HG02852 (cell line): ENCODE results near the gene P2RX4.
"Not testable (repeated sequence)": the region's sequence is repeated elsewhere in the genome, so short reads cannot be mapped to it uniquely, and the experiment has no call there.

ENCODE experiments used
- ATAC-seq: cut with Tn5 transposase; IDR thresholded peaks from one replicate; pipeline ENCODE4 v1.9.1; 2021; ENCODE audit warnings: mild to moderate bottlenecking, moderate library complexity; ENCODE audit not compliant: unreplicated experiment

The P2RX4 gene

GRCh38 chr12:121209624-121210572 is at the start of gene P2RX4:
TSS of gene P2RX4 (plus strand) at chr12:121210129. CDS start at chr12:121210165, 36 bp downstream.
- peak; percentile 80 for ATAC-seq

- ATAC-seq = no peak
Observed at GRCh38 chr12:121162384-121162783, 47.5 kb upstream of the P2RX4 start.

- ATAC-seq = no peak
Observed at GRCh38 chr12:121162985-121163384, 46.9 kb upstream of the P2RX4 start.

- ATAC-seq = not testable (repeated sequence)
Observed at GRCh38 chr12:121164839-121165238, 45.1 kb upstream of the P2RX4 start.

- no peak for ATAC-seq
Observed at GRCh38 chr12:121165316-121165715, 44.6 kb upstream of the P2RX4 start.

- no peak for ATAC-seq
Observed at GRCh38 chr12:121166356-121166755, 43.6 kb upstream of the P2RX4 start.

GRCh38 chr12:121167232-121167820 is 42.6 kb upstream of the P2RX4 start:
- ATAC-seq = no peak

- no peak for ATAC-seq
Observed at GRCh38 chr12:121167951-121168350, 42.0 kb upstream of the P2RX4 start.

- ATAC-seq = no peak
Observed at GRCh38 chr12:121170151-121170550, 39.8 kb upstream of the P2RX4 start.

- no peak for ATAC-seq
Observed at GRCh38 chr12:121170611-121171260, 39.2 kb upstream of the P2RX4 start.

GRCh38 chr12:121172145-121172544 is 37.8 kb upstream of the P2RX4 start:
- no peak for ATAC-seq

GRCh38 chr12:121175383-121176119 is 34.4 kb upstream of the P2RX4 start:
- ATAC-seq = peak; percentile 44

GRCh38 chr12:121176826-121177529 is 33.0 kb upstream of the P2RX4 start:
- ATAC-seq = no peak

- ATAC-seq = no peak
Observed at GRCh38 chr12:121181181-121181580, 28.7 kb upstream of the P2RX4 start.

GRCh38 chr12:121182222-121182893 is 27.6 kb upstream of the P2RX4 start:
- ATAC-seq = no peak

GRCh38 chr12:121184425-121184824 is 25.5 kb upstream of the P2RX4 start:
- ATAC-seq = no peak

- no peak for ATAC-seq
Observed at GRCh38 chr12:121184984-121185889, 24.7 kb upstream of the P2RX4 start.

GRCh38 chr12:121186826-121187225 is 23.1 kb upstream of the P2RX4 start:
- no peak for ATAC-seq

- ATAC-seq = no peak
Observed at GRCh38 chr12:121187501-121187900, 22.4 kb upstream of the P2RX4 start.
